K562 (cell line): Measurements from ENCODE around the gene MAP3K13. TPM values are rescaled to one million over a fixed set of nuclear protein-coding genes. Genes with fewer than 3 reads are reported as not detected.
A peak's percentile ranks its signal among the peaks of the same experiment; 100 is the strongest.

Source experiments
- BCOR ChIP-seq: fragments of 450-650 bp; IDR thresholded peaks from 2 replicates; pipeline ENCODE4 v1.6.1; 2016
- EWSR1 ChIP-seq: fragments of 450-650 bp; IDR thresholded peaks from 2 replicates; pipeline ENCODE4 v1.6.1; 2018; ENCODE audit warnings: borderline replicate concordance, mild to moderate bottlenecking, low read depth, moderate library complexity; ENCODE audit not compliant: partially characterized antibody
- FOXP1 ChIP-seq: sonication (generic); formaldehyde crosslinking; IDR thresholded peaks from 2 replicates; pipeline ENCODE4 v1.8.0; 2022; ENCODE audit warnings: mild to moderate bottlenecking, missing genetic modification reagents
- GABPA ChIP-seq: fragments of 200-800 bp; sonication (Bioruptor generic); conservative IDR thresholded peaks from 2 replicates; pipeline ENCODE4 v1.6.1; 2016; ENCODE audit warnings: low read depth, missing genetic modification characterization, missing compliant biosample characterization
- HEY1 ChIP-seq: fragments of 250-450 bp; sonication (Bioruptor Pico); IDR thresholded peaks from 2 replicates; pipeline ENCODE4 v1.5.0; 2020; ENCODE audit warnings: mild to moderate bottlenecking, moderate library complexity, borderline replicate concordance
- KDM5B ChIP-seq: fragments of 200-600 bp; sonication (generic); IDR thresholded peaks from 2 replicates; pipeline ENCODE4 v1.6.1; 2012; ENCODE audit warnings: low read depth, mild to moderate bottlenecking, moderate library complexity, low read length, control low read depth, inconsistent platforms; ENCODE audit not compliant: insufficient replicate concordance
- NBN ChIP-seq: fragments of 450-650 bp; IDR thresholded peaks from 2 replicates; pipeline ENCODE4 v1.6.1; 2016; ENCODE audit warnings: low read depth, mild to moderate bottlenecking
- NONO ChIP-seq, 2 experiments: fragments of 200-400 bp in 1 of 2; fragments of 450-650 bp in 1 of 2; formaldehyde crosslinking in 1 of 2; IDR thresholded peaks; 2 replicates each; pipeline ENCODE4 v1.6.1; 2017; ENCODE audit warnings: low read depth in 2 of 2, mild to moderate bottlenecking in 2 of 2, moderate library complexity in 2 of 2, low read length in 1 of 2
- PHF20 ChIP-seq: fragments of 450-650 bp; IDR thresholded peaks from 2 replicates; pipeline ENCODE4 v1.6.1; 2018; ENCODE audit not compliant: partially characterized antibody
- POLR3G ChIP-seq: IDR thresholded peaks from 2 replicates; pipeline ENCODE4 v1.6.1; 2011; ENCODE audit not compliant: insufficient read length, insufficient replicate concordance; ENCODE audit errors: extremely low read depth
- POU5F1 ChIP-seq: fragments of 150-350 bp; IDR thresholded peaks from 2 replicates; pipeline ENCODE4 v1.6.1; 2014; ENCODE audit warnings: borderline replicate concordance, low read length, low read depth, mild to moderate bottlenecking; ENCODE audit not compliant: partially characterized antibody
- SP2 ChIP-seq: IDR thresholded peaks from 2 replicates; pipeline ENCODE4 v1.6.1; 2011; ENCODE audit warnings: mild to moderate bottlenecking, low read depth, low read length, moderate library complexity; ENCODE audit not compliant: poor library complexity, severe bottlenecking; ENCODE audit errors: extremely low read depth
- ZC3H8 ChIP-seq: fragments of 450-650 bp; IDR thresholded peaks from 2 replicates; pipeline ENCODE4 v1.6.1; 2017
- ZFP91 ChIP-seq: sonication (generic); formaldehyde crosslinking; IDR thresholded peaks from 2 replicates; pipeline ENCODE4 v1.8.0; 2022; ENCODE audit warnings: mild to moderate bottlenecking, missing genetic modification reagents
- ZNF140 ChIP-seq: fragments of 250-450 bp; sonication (Bioruptor Pico); IDR thresholded peaks from 2 replicates; pipeline ENCODE4 v1.8.0; 2021; ENCODE audit warnings: moderate library complexity, mild to moderate bottlenecking, inconsistent platforms
- ZNF449 ChIP-seq: fragments of 250-450 bp; sonication (Bioruptor Pico); IDR thresholded peaks from 2 replicates; pipeline ENCODE4 v1.8.0; 2022; ENCODE audit warnings: moderate library complexity, mild to moderate bottlenecking, inconsistent platforms
- ZNF764 ChIP-seq: fragments of 250-450 bp; sonication (Bioruptor Pico); IDR thresholded peaks from 2 replicates; pipeline ENCODE4 v1.4.0; 2020; ENCODE audit warnings: low read depth, mild to moderate bottlenecking, moderate library complexity
- polyA plus RNA-seq, 8 experiments: library from polyadenylated mRNA; depleted of rRNA in 4 of 8; stranded (reverse) in 5 of 8; unstranded in 3 of 8; fragments of >200 nt; fragmentation: Nextera tagmentation in 2 of 8; fragmentation: Illumina TruSeq in 1 of 8; extraction: Ambion mirVana in 2 of 8; extraction: Trizol in 1 of 8; gene quantifications; 2 replicates each; pipeline versions ENCODE4 v1.2.1 to v1.2.3, GENCODE V29; 2011 to 2014; ENCODE audit warnings: inconsistent platforms in 1 of 8, missing spikeins in 1 of 8
- total RNA-seq, 7 experiments: library from RNA; depleted of rRNA in 6 of 7; stranded (reverse); fragments of >200 nt in 6 of 7; fragmentation: Illumina TruSeq in 2 of 7; extraction: Trizol in 2 of 7; gene quantifications; 2 replicates each; pipeline versions ENCODE4 v1.2.1 to v1.2.3, GENCODE V29; 2011 to 2021; ENCODE audit warnings: low replicate concordance in 1 of 7
- TF ChIP-seq, protein P1 (sequence below): fragments of 450-650 bp; IDR thresholded peaks from 2 replicates; pipeline ENCODE4 v1.7.1; 2018; ENCODE audit warnings: mild to moderate bottlenecking, low read depth; ENCODE audit not compliant: partially characterized antibody
- TF ChIP-seq, protein P2 (sequence below): IDR thresholded peaks from 2 replicates; pipeline ENCODE4 v1.6.1; 2012; ENCODE audit warnings: low read depth, low read length, improper control_type of control experiment, borderline replicate concordance

The MAP3K13 gene
- total and polyA plus RNA-seq, 9 of the 15 experiments (the other 6 are each of a cell fraction or from before 2014, with no cell fraction given) = 0.04 to 0.32 (median 0.15) TPM; not detected in 2

DNA sequence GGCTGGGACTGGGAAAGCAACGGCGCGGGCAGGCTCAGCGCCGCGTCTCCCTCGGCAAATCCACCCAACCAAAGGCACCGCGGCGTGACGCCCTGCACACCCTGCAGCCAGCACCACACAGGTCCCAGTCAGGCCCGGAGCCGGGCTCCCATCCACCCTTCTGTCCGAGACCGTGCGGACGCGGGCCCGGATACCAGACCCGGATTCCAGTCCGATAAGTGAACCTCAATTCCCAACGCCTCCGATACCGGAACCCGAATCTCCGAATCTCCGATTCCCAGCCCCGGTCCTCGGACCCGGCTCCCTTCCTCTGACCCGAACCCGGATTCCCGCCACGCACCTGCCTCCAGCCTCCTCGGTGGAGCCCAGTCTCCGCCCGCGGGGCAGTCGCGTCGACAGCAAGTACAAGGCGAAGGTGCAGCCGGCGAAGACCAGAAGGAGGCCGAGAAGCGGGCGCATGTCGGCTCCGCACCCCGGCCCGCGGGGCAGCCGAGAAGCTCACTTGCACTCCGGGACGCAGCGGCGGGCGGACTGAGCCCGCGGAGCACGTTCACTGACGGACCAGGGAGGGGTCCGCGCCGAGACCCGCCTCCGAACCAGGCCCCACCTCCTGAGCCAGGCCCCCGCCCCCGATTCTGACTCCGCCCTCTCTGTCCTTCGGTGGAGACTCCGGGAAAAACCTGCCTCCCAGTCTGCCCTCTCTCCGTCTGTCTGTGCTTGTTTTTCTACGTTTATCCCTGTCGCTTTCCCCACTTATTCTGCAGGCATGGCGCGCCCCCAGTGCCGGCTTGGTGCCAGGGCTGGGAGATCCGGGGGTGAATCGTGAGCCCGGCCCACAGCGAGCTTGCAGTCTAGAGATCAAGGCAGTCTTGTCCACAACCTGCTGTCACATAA, 135.8 kb downstream of the MAP3K13 start, which contains the start of gene TMEM41A (continued):
- TF ChIP-seq, protein P1, sequence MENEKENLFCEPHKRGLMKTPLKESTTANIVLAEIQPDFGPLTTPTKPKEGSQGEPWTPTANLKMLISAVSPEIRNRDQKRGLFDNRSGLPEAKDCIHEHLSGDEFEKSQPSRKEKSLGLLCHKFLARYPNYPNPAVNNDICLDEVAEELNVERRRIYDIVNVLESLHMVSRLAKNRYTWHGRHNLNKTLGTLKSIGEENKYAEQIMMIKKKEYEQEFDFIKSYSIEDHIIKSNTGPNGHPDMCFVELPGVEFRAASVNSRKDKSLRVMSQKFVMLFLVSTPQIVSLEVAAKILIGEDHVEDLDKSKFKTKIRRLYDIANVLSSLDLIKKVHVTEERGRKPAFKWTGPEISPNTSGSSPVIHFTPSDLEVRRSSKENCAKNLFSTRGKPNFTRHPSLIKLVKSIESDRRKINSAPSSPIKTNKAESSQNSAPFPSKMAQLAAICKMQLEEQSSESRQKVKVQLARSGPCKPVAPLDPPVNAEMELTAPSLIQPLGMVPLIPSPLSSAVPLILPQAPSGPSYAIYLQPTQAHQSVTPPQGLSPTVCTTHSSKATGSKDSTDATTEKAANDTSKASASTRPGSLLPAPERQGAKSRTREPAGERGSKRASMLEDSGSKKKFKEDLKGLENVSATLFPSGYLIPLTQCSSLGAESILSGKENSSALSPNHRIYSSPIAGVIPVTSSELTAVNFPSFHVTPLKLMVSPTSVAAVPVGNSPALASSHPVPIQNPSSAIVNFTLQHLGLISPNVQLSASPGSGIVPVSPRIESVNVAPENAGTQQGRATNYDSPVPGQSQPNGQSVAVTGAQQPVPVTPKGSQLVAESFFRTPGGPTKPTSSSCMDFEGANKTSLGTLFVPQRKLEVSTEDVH = peak; percentile 72
- peak; percentile 67 for TF ChIP-seq BCOR
- no peak for TF ChIP-seq ZNF764 (CRISPR knock-in tag)
- no peak for TF ChIP-seq ZC3H8
- TF ChIP-seq PHF20 = peak; percentile 94
- no peak for TF ChIP-seq ZNF140 (CRISPR knock-in tag)
- TF ChIP-seq NBN = peak; percentile 68; the same call in 1 of the 2 replicates
- TF ChIP-seq, protein P2, sequence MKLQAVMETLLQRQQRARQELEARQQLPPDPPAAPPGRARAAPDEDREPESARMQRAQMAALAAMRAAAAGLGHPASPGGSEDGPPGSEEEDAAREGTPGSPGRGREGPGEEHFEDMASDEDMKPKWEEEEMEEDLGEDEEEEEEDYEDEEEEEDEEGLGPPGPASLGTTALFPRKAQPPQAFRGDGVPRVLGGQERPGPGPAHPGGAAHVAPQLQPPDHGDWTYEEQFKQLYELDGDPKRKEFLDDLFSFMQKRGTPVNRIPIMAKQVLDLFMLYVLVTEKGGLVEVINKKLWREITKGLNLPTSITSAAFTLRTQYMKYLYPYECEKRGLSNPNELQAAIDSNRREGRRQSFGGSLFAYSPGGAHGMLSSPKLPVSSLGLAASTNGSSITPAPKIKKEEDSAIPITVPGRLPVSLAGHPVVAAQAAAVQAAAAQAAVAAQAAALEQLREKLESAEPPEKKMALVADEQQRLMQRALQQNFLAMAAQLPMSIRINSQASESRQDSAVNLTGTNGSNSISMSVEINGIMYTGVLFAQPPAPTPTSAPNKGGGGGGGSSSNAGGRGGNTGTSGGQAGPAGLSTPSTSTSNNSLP = no peak
- TF ChIP-seq KDM5B = peak; percentile 96
- peak; percentile 93 for TF ChIP-seq GABPA (tag)
- TF ChIP-seq POU5F1 = no peak
- 0 out of 2 replicates have a peak, but pooled peaks have one; percentile 45 for TF ChIP-seq ZFP91 (CRISPR knock-in tag)
- TF ChIP-seq EWSR1 = no peak
- peak; percentile 83 for TF ChIP-seq FOXP1 (CRISPR knock-in tag)
- no peak for TF ChIP-seq SP2
- TF ChIP-seq POLR3G = no peak
- TF ChIP-seq NONO (IDR thresholded peaks at IDR 0.05; ENCODE audit: low read depth in 2 of 2, low read length in 1 of 2) = peak; percentile 48 to 96; a peak in 3 of 4 replicates
- peak; percentile 45; the same call in 1 of the 2 replicates for TF ChIP-seq HEY1 (CRISPR knock-in tag)
- no peak for TF ChIP-seq ZNF449 (CRISPR knock-in tag)
